OCI-LY3 (cell line): Measurements from ENCODE around the gene ARIH1.

ENCODE experiments used
- H2AFZ ChIP-seq: fragments of 200-600, 300-600 bp; shearing (Covaris generic); 2 replicates; pipeline ENCODE4 v1.6.0; 2014; ENCODE audit warnings: antibody characterized with exemption, low read depth, low read length
- H3K27ac ChIP-seq: fragments of 200-600, 300-600 bp; sonication (generic); 2 replicates; pipeline ENCODE4 v1.5.1; 2014; ENCODE audit warnings: mild to moderate bottlenecking, low read length, moderate library complexity, mixed read lengths
- H3K27me3 ChIP-seq: fragments of 200-600, 300-600 bp; sonication (generic); 2 replicates; pipeline ENCODE4 v1.6.1; 2014; ENCODE audit warnings: low read depth, low read length, mixed read lengths
- H3K36me3 ChIP-seq: fragments of 200-600, 300-600 bp; sonication (generic); replicated peaks from 2 replicates; pipeline ENCODE3; 2014; ENCODE audit warnings: low read depth, low read length, mixed read lengths
- H3K4me1 ChIP-seq: fragments of 300-600, 200-600 bp; sonication (generic); 2 replicates; pipeline ENCODE4 v1.6.1; 2014; ENCODE audit warnings: low read length, mixed read lengths
- H3K4me2 ChIP-seq: fragments of 200-600, 300-600 bp; sonication (generic); 2 replicates; pipeline ENCODE4 v1.6.1; 2014; ENCODE audit warnings: low read length, mixed read lengths
- H3K4me3 ChIP-seq: fragments of 300-600, 200-600 bp; sonication (generic); 2 replicates; pipeline ENCODE4 v1.5.1; 2014; ENCODE audit warnings: antibody characterized with exemption, mild to moderate bottlenecking, low read length, moderate library complexity
- H3K79me2 ChIP-seq: fragments of 300-600, 200-600 bp; shearing (Covaris generic); 2 replicates; pipeline ENCODE4 v1.6.1; 2014; ENCODE audit warnings: mild to moderate bottlenecking, low read length, mixed read lengths
- H3K9ac ChIP-seq: fragments of 300-600, 200-600 bp; shearing (Covaris generic); 2 replicates; pipeline ENCODE4 v1.6.0; 2014; ENCODE audit warnings: mild to moderate bottlenecking, low read length, moderate library complexity
- H3K9me3 ChIP-seq: fragments of 200-600, 300-600 bp; shearing (Covaris generic); 2 replicates; pipeline ENCODE4 v1.6.1; 2014; ENCODE audit warnings: low read length, mixed read lengths; ENCODE audit not compliant: insufficient read depth
- H4K20me1 ChIP-seq: fragments of 200-600, 300-600 bp; sonication (generic); 2 replicates; pipeline ENCODE4 v1.6.1; 2016; ENCODE audit warnings: low read length, mixed read lengths; ENCODE audit not compliant: insufficient read depth
- CTCF ChIP-seq: fragments of 200-600, 300-600 bp; sonication (generic); IDR thresholded peaks from 2 replicates; pipeline ENCODE4 v1.5.1; 2014; ENCODE audit warnings: antibody characterized with exemption, low read length, low read depth
- EZH2phosphoT487 ChIP-seq: fragments of 200-600 bp; shearing (Covaris generic); IDR thresholded peaks from 2 replicates; pipeline ENCODE4 v1.6.1; 2018; ENCODE audit warnings: antibody characterized with exemption, mixed run types, low read depth

The ARIH1 gene

GRCh38 chr15:72460402-72460801 is 13.7 kb upstream of the ARIH1 start:
- Histone ChIP-seq H3K27me3 (no peaks in the 10 kb centered on the region), H3K9ac (no peak overlapping the region), H3K79me2 (no peaks in the 10 kb centered on the region), H2AFZ (no peak overlapping the region), H3K4me1 (no peaks in the 10 kb centered on the region), H4K20me1 (no peaks in the 10 kb centered on the region), H3K27ac (no peak overlapping the region), H3K4me3 (no peak overlapping the region), H3K4me2 (no peak overlapping the region), H3K36me3 (no peaks in the 10 kb centered on the region), H3K9me3 (no peaks in the 10 kb centered on the region)
- TF ChIP-seq EZH2phosphoT487 (no peak), CTCF (no peak)

- H3K4me1 ChIP-seq: no peaks in the 10 kb centered on the region
- no peaks in the 10 kb centered on the region for H3K9me3 ChIP-seq
- no peak overlapping the region for H3K4me2 ChIP-seq
Observed at GRCh38 chr15:72463702-72464101, 10.4 kb upstream of the ARIH1 start.

GRCh38 chr15:72464251-72464650 is 9.9 kb upstream of the ARIH1 start:
- TF ChIP-seq EZH2phosphoT487: no peak
- TF ChIP-seq CTCF: no peak
- no peaks in the 10 kb centered on the region for H3K4me1 ChIP-seq
- no peak overlapping the region for H3K9ac ChIP-seq
- no peak overlapping the region for H3K4me3 ChIP-seq
- H3K27me3 ChIP-seq: no peaks in the 10 kb centered on the region
- H4K20me1 ChIP-seq: no peaks in the 10 kb centered on the region
- H2AFZ ChIP-seq: no peak overlapping the region
- no peaks in the 10 kb centered on the region for H3K9me3 ChIP-seq
- no peaks in the 10 kb centered on the region for H3K36me3 ChIP-seq
- H3K27ac ChIP-seq: no peak overlapping the region
- H3K79me2 ChIP-seq: no peaks in the 10 kb centered on the region
- H3K4me2 ChIP-seq: no peak overlapping the region

More at GRCh38 chr15:72463702-72464101, 10.4 kb upstream of the ARIH1 start:
- no peak overlapping the region for H3K4me3 ChIP-seq
- H3K9ac ChIP-seq: no peak overlapping the region
- H3K36me3 ChIP-seq: no peaks in the 10 kb centered on the region
- H4K20me1 ChIP-seq: no peaks in the 10 kb centered on the region
- no peak overlapping the region for H3K27ac ChIP-seq
- no peaks in the 10 kb centered on the region for H3K27me3 ChIP-seq
- H3K79me2 ChIP-seq: no peaks in the 10 kb centered on the region
- no peak overlapping the region for H2AFZ ChIP-seq
- TF ChIP-seq CTCF: no peak
- no peak for TF ChIP-seq EZH2phosphoT487

- Histone ChIP-seq H3K4me3 (no peak overlapping the region), H3K79me2 (peaks cover 2% of the 10 kb centered on the region; the same call in 1 of the 2 replicates), H3K9me3 (no peaks in the 10 kb centered on the region), H3K27ac (no peak overlapping the region), H4K20me1 (no peaks in the 10 kb centered on the region), H3K4me1 (peaks cover 5% of the 10 kb centered on the region), H3K9ac (no peak overlapping the region), H2AFZ (no peak overlapping the region), H3K27me3 (no peaks in the 10 kb centered on the region), H3K36me3 (no peaks in the 10 kb centered on the region), H3K4me2 (no peak overlapping the region)
- TF ChIP-seq CTCF (no peak), EZH2phosphoT487 (no peak)
Observed at GRCh38 chr15:72468103-72468502, 6.0 kb upstream of the ARIH1 start.
